Measurements from ENCODE around the gene NUP155. TPM values are rescaled to one million over a fixed set of nuclear protein-coding genes. Genes with fewer than 3 reads are reported as not detected.

NUP155 gene
- total RNA-seq, 2 experiments from 2014 or later = 21.6 to 26.0 TPM

DNA sequence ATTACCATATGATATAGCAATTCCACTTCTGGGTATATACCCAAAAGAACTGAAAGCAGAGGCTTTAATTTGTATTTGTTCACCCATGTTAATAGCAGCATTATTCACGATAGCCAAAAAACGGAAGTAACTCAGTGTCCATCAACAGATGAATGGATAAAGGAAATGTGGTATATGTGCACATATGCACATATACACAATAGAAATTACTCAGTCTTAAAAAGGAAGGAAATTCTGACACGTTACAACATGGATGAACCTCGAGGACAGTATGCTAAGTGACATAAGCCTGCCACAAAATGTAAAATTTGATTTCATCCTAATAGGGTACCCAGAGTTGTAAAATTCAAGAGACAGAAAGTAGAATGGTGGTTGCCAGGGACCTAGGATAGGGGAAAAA, 54.9 kb downstream of the NUP155 start:
- intact Hi-C loops (cut with DNase I, micrococcal nuclease) = no loop called here
- DNase-seq (no peak), ATAC-seq (ENCODE audit: poor library complexity) (no peak)
- Histone ChIP-seq H3K9me3 (ENCODE audit: control insufficient read depth in 1 of 2, insufficient read depth in 1 of 2, low read length in 2 of 2) (no peaks in the 10 kb centered on the region), H3K4me1 (ENCODE audit: insufficient read depth, low read length) (no peaks in the 10 kb centered on the region), H3K36me3 (ENCODE audit: insufficient read depth, low read length) (peaks cover 80% of the 10 kb centered on the region), H3K27me3 (ENCODE audit: control insufficient read depth in 1 of 2, insufficient read depth in 2 of 2, low read length in 2 of 2) (no peaks in the 10 kb centered on the region), H3K27ac (ENCODE audit: low read depth in 1 of 2, low read length in 2 of 2) (no peak overlapping the region), H3K4me3 (ENCODE audit: low read length) (no peak overlapping the region)
- Mint-ChIP-seq H3K4me3 (no peak overlapping the region), H3K36me3 (ENCODE audit: low read depth) (peaks cover 90% of the 10 kb centered on the region), H3K27ac (no peak overlapping the region), H3K9me3 (no peaks in the 10 kb centered on the region), H3K27me3 (no peaks in the 10 kb centered on the region), H3K4me1 (ENCODE audit: low read depth) (no peaks in the 10 kb centered on the region)
- POLR2A ChIA-PET = no interaction called here
- TF ChIP-seq, protein P1, sequence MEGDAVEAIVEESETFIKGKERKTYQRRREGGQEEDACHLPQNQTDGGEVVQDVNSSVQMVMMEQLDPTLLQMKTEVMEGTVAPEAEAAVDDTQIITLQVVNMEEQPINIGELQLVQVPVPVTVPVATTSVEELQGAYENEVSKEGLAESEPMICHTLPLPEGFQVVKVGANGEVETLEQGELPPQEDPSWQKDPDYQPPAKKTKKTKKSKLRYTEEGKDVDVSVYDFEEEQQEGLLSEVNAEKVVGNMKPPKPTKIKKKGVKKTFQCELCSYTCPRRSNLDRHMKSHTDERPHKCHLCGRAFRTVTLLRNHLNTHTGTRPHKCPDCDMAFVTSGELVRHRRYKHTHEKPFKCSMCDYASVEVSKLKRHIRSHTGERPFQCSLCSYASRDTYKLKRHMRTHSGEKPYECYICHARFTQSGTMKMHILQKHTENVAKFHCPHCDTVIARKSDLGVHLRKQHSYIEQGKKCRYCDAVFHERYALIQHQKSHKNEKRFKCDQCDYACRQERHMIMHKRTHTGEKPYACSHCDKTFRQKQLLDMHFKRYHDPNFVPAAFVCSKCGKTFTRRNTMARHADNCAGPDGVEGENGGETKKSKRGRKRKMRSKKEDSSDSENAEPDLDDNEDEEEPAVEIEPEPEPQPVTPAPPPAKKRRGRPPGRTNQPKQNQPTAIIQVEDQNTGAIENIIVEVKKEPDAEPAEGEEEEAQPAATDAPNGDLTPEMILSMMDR (IDR thresholded peaks at IDR 0.05) = no peak
- CTCF ChIA-PET = no interaction called here

DNA sequence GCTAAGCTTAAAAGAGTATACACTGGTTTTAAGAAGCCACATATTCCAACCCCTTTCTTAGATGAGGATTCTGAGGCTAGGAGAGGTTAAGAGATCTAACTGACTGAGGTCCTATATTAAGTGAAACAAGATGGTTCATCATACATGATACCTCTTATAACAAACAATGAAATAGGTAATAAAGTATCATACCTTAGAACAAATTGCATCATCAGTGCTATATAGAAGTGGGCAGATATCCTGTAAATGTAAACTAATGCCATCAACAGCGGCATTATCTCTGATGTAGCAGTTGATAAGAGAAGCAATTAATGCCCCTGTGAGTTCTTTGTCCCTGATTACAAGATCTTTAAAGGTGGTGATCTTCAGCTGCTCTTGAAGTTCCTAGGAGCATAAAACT, 60.5 kb downstream of the NUP155 start:
- H3K9me3 ChIP-seq (ENCODE audit: control insufficient read depth in 1 of 2, insufficient read depth in 1 of 2, low read length in 2 of 2) = no peaks in the 10 kb centered on the region
- TF ChIP-seq, protein P1 (IDR thresholded peaks at IDR 0.05) = no peak
- peaks cover 88% of the 10 kb centered on the region for H3K36me3 ChIP-seq (ENCODE audit: insufficient read depth, low read length)
- Mint-ChIP-seq H3K4me1 (ENCODE audit: low read depth) (no peaks in the 10 kb centered on the region), H3K9me3 (no peaks in the 10 kb centered on the region), H3K27ac (no peak overlapping the region), H3K4me3 (no peak overlapping the region), H3K36me3 (ENCODE audit: low read depth) (peaks cover 80% of the 10 kb centered on the region), H3K27me3 (no peaks in the 10 kb centered on the region)
- no peaks in the 10 kb centered on the region for H3K27me3 ChIP-seq (ENCODE audit: control insufficient read depth in 1 of 2, insufficient read depth in 2 of 2, low read length in 2 of 2)
- H3K27ac ChIP-seq (ENCODE audit: low read depth in 1 of 2, low read length in 2 of 2) = no peak overlapping the region
- no peak overlapping the region for H3K4me3 ChIP-seq (ENCODE audit: low read length)
- ATAC-seq (ENCODE audit: poor library complexity) = no peak
- ChIA-PET CTCF (interaction anchor here (0.6 kb wide), 1 partner anchor 152 kb away, joined by 4 read pairs; no protein-coding TSS in a partner anchor), POLR2A (no interaction called here)
- no peaks in the 10 kb centered on the region for H3K4me1 ChIP-seq (ENCODE audit: insufficient read depth, low read length)
- no peak for DNase-seq
- intact Hi-C loops (cut with DNase I, micrococcal nuclease) = no loop called here

- Histone ChIP-seq H3K27ac (ENCODE audit: low read depth in 1 of 2, low read length in 2 of 2) (no peak overlapping the region), H3K36me3 (ENCODE audit: insufficient read depth, low read length) (peaks cover 88% of the 10 kb centered on the region), H3K27me3 (ENCODE audit: control insufficient read depth in 1 of 2, insufficient read depth in 2 of 2, low read length in 2 of 2) (no peaks in the 10 kb centered on the region), H3K4me3 (ENCODE audit: low read length) (no peak overlapping the region), H3K9me3 (ENCODE audit: control insufficient read depth in 1 of 2, insufficient read depth in 1 of 2, low read length in 2 of 2) (no peaks in the 10 kb centered on the region), H3K4me1 (ENCODE audit: insufficient read depth, low read length) (no peaks in the 10 kb centered on the region)
- TF ChIP-seq, protein P1 (IDR thresholded peaks at IDR 0.05) = no peak
- Mint-ChIP-seq H3K4me3 (no peak overlapping the region), H3K9me3 (no peaks in the 10 kb centered on the region), H3K36me3 (ENCODE audit: low read depth) (peaks cover 79% of the 10 kb centered on the region), H3K27me3 (no peaks in the 10 kb centered on the region), H3K27ac (no peak overlapping the region), H3K4me1 (ENCODE audit: low read depth) (no peaks in the 10 kb centered on the region)
- ChIA-PET POLR2A (no interaction called here), CTCF (interaction anchor here (1.2 kb wide), 1 partner anchor 10 kb away, joined by 3 read pairs; no protein-coding TSS in a partner anchor)
- intact Hi-C loops (cut with DNase I, micrococcal nuclease) = no loop called here
- no peak for ATAC-seq (ENCODE audit: poor library complexity)
- no peak for DNase-seq
Observed at GRCh38 chr5:37308793-37309192, 62.1 kb downstream of the NUP155 start.

Data from CD4-positive, alpha-beta T cell (primary cell).